K562 (cell line): ENCODE data around the gene HBQ1. TPM values are rescaled to one million over a fixed set of nuclear protein-coding genes. Genes with fewer than 3 reads are reported as not detected.

Experiments used
- ATF1 ChIP-seq, 2 experiments: fragments of 450-650 bp in 1 of 2; IDR thresholded peaks; 2 replicates each; pipeline ENCODE4 v1.6.1; 2016; ENCODE audit warnings: missing compliant biosample characterization in 1 of 2, missing genetic modification characterization in 1 of 2
- EP400 ChIP-seq: fragments of 450-650 bp; IDR thresholded peaks from 2 replicates; pipeline ENCODE4 v1.6.1; 2017; ENCODE audit warnings: antibody characterized with exemption, mild to moderate bottlenecking, moderate library complexity
- GATAD2A ChIP-seq: fragments of 450-650 bp; IDR thresholded peaks from 2 replicates; pipeline ENCODE4 v1.6.1; 2017
- HDAC1 ChIP-seq, 2 experiments: fragments of 450-650 bp; IDR thresholded peaks; 2 replicates each; pipeline ENCODE4 v1.6.1; 2016 to 2017; ENCODE audit warnings: inconsistent platforms in 1 of 2, mild to moderate bottlenecking in 1 of 2, moderate library complexity in 1 of 2
- MEIS2 ChIP-seq: fragments of 450-650 bp; IDR thresholded peaks from 2 replicates; pipeline ENCODE4 v1.6.1; 2014; ENCODE audit warnings: mild to moderate bottlenecking; ENCODE audit not compliant: partially characterized antibody
- PHTF2 ChIP-seq: fragments of 250-450 bp; sonication (Bioruptor Pico); IDR thresholded peaks from 2 replicates; pipeline ENCODE4 v1.5.0; 2021; ENCODE audit warnings: mild to moderate bottlenecking
- POLR2AphosphoS2 ChIP-seq: IDR thresholded peaks from 2 replicates; pipeline ENCODE4 v1.6.1; 2012; ENCODE audit warnings: low read length, improper control_type of control experiment
- RBM25 ChIP-seq: fragments of 200-400 bp; formaldehyde crosslinking; IDR thresholded peaks from 2 replicates; pipeline ENCODE4 v1.6.1; 2018; ENCODE audit warnings: low read length, low read depth, moderate library complexity; ENCODE audit not compliant: severe bottlenecking
- SMARCA4 ChIP-seq: fragments of 450-650 bp; IDR thresholded peaks from 2 replicates; pipeline ENCODE4 v1.6.1; 2016
- STAT5A ChIP-seq: IDR thresholded peaks from 2 replicates; pipeline ENCODE4 v1.6.1; 2012; ENCODE audit warnings: low read length, inconsistent platforms, borderline replicate concordance
- TBL1XR1 ChIP-seq, 2 experiments: IDR thresholded peaks; 2 replicates each; pipeline ENCODE4 v1.6.1; 2012; ENCODE audit warnings: improper control_type of control experiment in 2 of 2, low read length in 2 of 2, mild to moderate bottlenecking in 1 of 2
- TEAD4 ChIP-seq, 2 experiments: sonication (generic) in 1 of 2; formaldehyde crosslinking in 1 of 2; IDR thresholded peaks; 2 replicates each; pipeline versions ENCODE4 v1.6.1 to v1.8.0; 2012 to 2022; ENCODE audit warnings: borderline replicate concordance in 1 of 2, inconsistent platforms in 1 of 2, low read length in 1 of 2, mild to moderate bottlenecking in 1 of 2, missing genetic modification reagents in 1 of 2
- ZBTB8A ChIP-seq: fragments of 450-650 bp; IDR thresholded peaks from 2 replicates; pipeline ENCODE4 v1.6.1; 2018; ENCODE audit warnings: mild to moderate bottlenecking, moderate library complexity; ENCODE audit not compliant: partially characterized antibody
- ZNF318 ChIP-seq, 2 experiments: fragments of 450-650 bp; IDR thresholded peaks; 2 replicates each; pipeline ENCODE4 v1.6.1; 2016; ENCODE audit warnings: mild to moderate bottlenecking in 2 of 2, borderline replicate concordance in 1 of 2, low read depth in 1 of 2, moderate library complexity in 1 of 2
- ZNF444 ChIP-seq: fragments of 250-450 bp; sonication (Bioruptor Pico); IDR thresholded peaks from 2 replicates; pipeline ENCODE4 v1.4.0; 2020; ENCODE audit warnings: mild to moderate bottlenecking, moderate library complexity
- ZNF57 ChIP-seq: fragments of 450-650 bp; formaldehyde crosslinking; IDR thresholded peaks from 2 replicates; pipeline ENCODE4 v1.4.0; 2020; ENCODE audit warnings: mild to moderate bottlenecking, moderate library complexity
- polyA plus RNA-seq, 8 experiments: library from polyadenylated mRNA; depleted of rRNA in 4 of 8; stranded (reverse) in 5 of 8; unstranded in 3 of 8; fragments of >200 nt; fragmentation: Nextera tagmentation in 2 of 8; fragmentation: Illumina TruSeq in 1 of 8; extraction: Ambion mirVana in 2 of 8; extraction: Trizol in 1 of 8; gene quantifications; 2 replicates each; pipeline versions ENCODE4 v1.2.1 to v1.2.3, GENCODE V29; 2011 to 2014; ENCODE audit warnings: inconsistent platforms in 1 of 8, missing spikeins in 1 of 8
- total RNA-seq, 7 experiments: library from RNA; depleted of rRNA in 6 of 7; stranded (reverse); fragments of >200 nt in 6 of 7; fragmentation: Illumina TruSeq in 2 of 7; extraction: Trizol in 2 of 7; gene quantifications; 2 replicates each; pipeline versions ENCODE4 v1.2.1 to v1.2.3, GENCODE V29; 2011 to 2021; ENCODE audit warnings: low replicate concordance in 1 of 7
- TF ChIP-seq, protein P1 (sequence below), 2 experiments: fragments of 200-800 bp in 1 of 2; sonication (Bioruptor generic) in 1 of 2; sonication (generic) in 1 of 2; formaldehyde crosslinking in 1 of 2; IDR thresholded peaks in 1 of 2; conservative IDR thresholded peaks in 1 of 2; 2 replicates each; pipeline versions ENCODE4 v1.5.0 to v1.6.1; 2016 to 2020; ENCODE audit warnings: missing compliant biosample characterization in 1 of 2, missing genetic modification characterization in 1 of 2, missing genetic modification reagents in 1 of 2

The HBQ1 gene
- total and polyA plus RNA-seq, 9 of the 15 experiments (the other 6 are each of a cell fraction or from before 2014, with no cell fraction given): 2.3 to 190 (median 19.8) TPM

DNA sequence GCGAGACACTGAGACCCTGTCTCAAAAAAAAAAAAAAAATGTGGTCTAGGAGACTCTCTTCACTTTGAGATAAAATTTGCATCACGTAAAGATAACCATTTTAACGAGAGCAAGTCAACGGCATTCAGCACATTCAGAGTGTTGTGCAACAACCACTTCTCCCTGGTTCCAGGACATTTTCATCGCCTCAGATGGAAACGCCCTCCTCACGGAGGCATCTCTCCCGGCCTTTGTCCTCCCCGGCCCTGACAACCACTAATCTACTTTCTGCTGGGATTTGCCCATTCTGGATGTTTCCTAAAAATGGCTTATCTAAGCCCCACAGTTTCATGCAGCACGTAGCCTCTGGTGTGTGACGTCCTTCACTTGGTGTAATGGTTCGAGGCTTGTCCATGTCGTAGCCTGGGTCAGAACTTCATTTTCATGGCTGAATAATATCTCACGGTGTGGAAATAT is 35.4 kb upstream of the HBQ1 start (continued):
- peak; percentile 87 for TF ChIP-seq RBM25
- no peak for TF ChIP-seq ZNF57 (CRISPR knock-in tag)
- peak in 1 of 2 experiments; percentile 30; a peak in 2 of 4 replicates for TF ChIP-seq TBL1XR1 (IDR thresholded peaks at IDR 0.05; ENCODE audit: low read length in 2 of 2)
- TF ChIP-seq HDAC1 (IDR thresholded peaks at IDR 0.05): peak in 1 of 2 experiments; percentile 80; a peak in 2 of 4 replicates
- peak; percentile 33 for TF ChIP-seq MEIS2
- TF ChIP-seq PHTF2 (CRISPR knock-in tag): no peak
- no peak for TF ChIP-seq POLR2AphosphoS2
- TF ChIP-seq GATAD2A: no peak
- TF ChIP-seq ZNF444 (CRISPR knock-in tag): no peak
- TF ChIP-seq SMARCA4: peak; percentile 72; the same call in 1 of the 2 replicates
- TF ChIP-seq TEAD4 (IDR thresholded peaks at IDR 0.05; ENCODE audit: low read length): peak; percentile 77; the same call in 1 of the 2 replicates
- no peak for TF ChIP-seq TEAD4 (CRISPR knock-in tag; IDR thresholded peaks at IDR 0.05; ENCODE audit: borderline replicate concordance)
- TF ChIP-seq STAT5A: no peak
- TF ChIP-seq ZBTB8A: no peak
- TF ChIP-seq ATF1 (CRISPR knock-in tag; IDR thresholded peaks at IDR 0.05): no peak
- peak; percentile 88 for TF ChIP-seq ATF1 (tag; IDR thresholded peaks at IDR 0.05)
- TF ChIP-seq ZNF318 (IDR thresholded peaks at IDR 0.05; ENCODE audit: borderline replicate concordance in 1 of 2, low read depth in 1 of 2): no peak
- TF ChIP-seq, protein P1, sequence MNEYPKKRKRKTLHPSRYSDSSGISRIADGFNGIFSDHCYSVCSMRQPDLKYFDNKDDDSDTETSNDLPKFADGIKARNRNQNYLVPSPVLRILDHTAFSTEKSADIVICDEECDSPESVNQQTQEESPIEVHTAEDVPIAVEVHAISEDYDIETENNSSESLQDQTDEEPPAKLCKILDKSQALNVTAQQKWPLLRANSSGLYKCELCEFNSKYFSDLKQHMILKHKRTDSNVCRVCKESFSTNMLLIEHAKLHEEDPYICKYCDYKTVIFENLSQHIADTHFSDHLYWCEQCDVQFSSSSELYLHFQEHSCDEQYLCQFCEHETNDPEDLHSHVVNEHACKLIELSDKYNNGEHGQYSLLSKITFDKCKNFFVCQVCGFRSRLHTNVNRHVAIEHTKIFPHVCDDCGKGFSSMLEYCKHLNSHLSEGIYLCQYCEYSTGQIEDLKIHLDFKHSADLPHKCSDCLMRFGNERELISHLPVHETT (CRISPR knock-in tag; conservative IDR thresholded peaks at IDR 0.05 in 1 of 2, IDR thresholded peaks at IDR 0.05 in 1 of 2): no peak
- TF ChIP-seq EP400: peak; percentile 53
